Omental fat pad (tissue), 4 donors: ENCODE results near the gene STAB1. TPM values are rescaled to one million over a fixed set of nuclear protein-coding genes. Genes with fewer than 3 reads are reported as not detected.

Experiments
- ATAC-seq: fragments of 150-250 bp; one replicate; pipeline ENCODE4 v1.9.1; 2016; ENCODE audit warnings: mild to moderate bottlenecking, moderate library complexity; ENCODE audit not compliant: low FRiP score
- DNase-seq: peaks from one replicate; pipeline ENCODE4 v3.0.0-alpha.2; 2019; ENCODE audit warnings: low spot score
- total RNA-seq, 4 donors: library from RNA; depleted of rRNA; stranded (reverse); fragments of >200 nt; gene quantifications; one replicate each; pipeline ENCODE4 v1.1.0, GENCODE V29; 2016
- TF ChIP-seq, protein P1 (sequence below), 3 donors: fragments of 450-650 bp; IDR thresholded peaks; one replicate each; pipeline ENCODE4 v1.5.1; 2016 to 2017; ENCODE audit warnings: antibody characterized with exemption in 3 of 3, mild to moderate bottlenecking in 3 of 3, moderate library complexity in 2 of 3

STAB1 gene
- total RNA-seq, 4 donors from 2014 or later = 231 to 610 (median 304) TPM

DNA sequence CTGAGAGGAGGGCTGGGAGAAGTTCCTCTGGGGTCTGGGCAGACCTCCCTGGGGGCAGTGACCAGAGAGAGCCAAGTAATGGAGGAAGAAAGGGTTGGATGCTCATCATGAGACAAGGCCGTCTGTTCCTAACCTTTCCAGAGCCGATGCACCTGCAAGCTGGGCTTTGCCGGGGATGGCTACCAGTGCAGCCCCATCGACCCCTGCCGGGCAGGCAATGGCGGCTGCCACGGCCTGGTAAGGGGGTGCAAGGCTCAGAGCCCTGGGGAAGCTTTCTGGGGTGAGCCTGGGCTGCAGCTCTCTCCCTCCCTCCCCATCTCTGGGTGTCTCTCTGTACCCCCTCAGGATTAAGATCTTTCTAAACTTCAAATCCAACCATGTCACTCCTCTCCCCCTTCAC is 16.4 kb downstream of the STAB1 start:
- ATAC-seq (no peak), DNase-seq (no peak)
- TF ChIP-seq, protein P1, sequence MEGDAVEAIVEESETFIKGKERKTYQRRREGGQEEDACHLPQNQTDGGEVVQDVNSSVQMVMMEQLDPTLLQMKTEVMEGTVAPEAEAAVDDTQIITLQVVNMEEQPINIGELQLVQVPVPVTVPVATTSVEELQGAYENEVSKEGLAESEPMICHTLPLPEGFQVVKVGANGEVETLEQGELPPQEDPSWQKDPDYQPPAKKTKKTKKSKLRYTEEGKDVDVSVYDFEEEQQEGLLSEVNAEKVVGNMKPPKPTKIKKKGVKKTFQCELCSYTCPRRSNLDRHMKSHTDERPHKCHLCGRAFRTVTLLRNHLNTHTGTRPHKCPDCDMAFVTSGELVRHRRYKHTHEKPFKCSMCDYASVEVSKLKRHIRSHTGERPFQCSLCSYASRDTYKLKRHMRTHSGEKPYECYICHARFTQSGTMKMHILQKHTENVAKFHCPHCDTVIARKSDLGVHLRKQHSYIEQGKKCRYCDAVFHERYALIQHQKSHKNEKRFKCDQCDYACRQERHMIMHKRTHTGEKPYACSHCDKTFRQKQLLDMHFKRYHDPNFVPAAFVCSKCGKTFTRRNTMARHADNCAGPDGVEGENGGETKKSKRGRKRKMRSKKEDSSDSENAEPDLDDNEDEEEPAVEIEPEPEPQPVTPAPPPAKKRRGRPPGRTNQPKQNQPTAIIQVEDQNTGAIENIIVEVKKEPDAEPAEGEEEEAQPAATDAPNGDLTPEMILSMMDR (IDR thresholded peaks at IDR 0.05) = no peak

DNA sequence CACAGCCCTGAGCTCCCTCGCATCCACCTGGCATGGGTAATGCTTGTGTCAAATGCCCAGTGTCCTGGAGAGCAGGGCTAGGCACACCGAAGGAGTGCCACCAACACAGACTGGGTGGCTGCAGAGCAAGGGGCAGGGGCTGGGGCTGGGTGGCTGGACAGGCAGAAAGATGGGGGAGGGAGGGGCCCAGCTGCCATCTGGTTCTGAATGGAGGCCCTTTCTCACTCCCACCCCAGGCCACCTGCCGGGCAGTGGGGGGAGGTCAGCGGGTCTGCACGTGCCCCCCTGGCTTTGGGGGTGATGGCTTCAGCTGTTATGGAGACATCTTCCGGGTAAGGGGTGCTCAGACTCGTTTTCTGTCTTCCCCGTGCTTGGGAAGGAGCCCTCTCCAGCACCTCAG is 17.0 kb downstream of the STAB1 start:
- no peak for DNase-seq
- ATAC-seq = no peak
- TF ChIP-seq, protein P1 (IDR thresholded peaks at IDR 0.05) = no peak

DNA sequence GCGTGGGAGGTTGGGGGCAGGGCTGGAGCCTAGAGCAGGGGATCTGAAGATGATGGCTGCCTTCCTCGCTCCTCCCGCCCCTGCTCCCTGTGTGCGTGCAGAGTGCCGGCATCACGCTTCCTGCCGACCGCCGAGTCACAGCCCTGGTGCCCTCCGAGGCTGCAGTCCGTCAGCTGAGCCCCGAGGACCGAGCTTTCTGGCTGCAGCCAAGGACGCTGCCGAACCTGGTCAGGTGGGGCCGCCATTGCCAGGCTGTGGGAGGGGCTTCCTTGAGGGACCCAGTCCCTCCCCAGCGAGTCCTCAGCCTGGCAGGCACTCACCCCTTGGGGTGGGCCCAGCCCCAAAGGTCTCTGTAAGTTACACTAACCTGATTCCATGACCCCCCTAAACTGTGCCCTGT is 17.6 kb downstream of the STAB1 start:
- TF ChIP-seq, protein P1 (IDR thresholded peaks at IDR 0.05) = no peak
- no peak for ATAC-seq

DNA sequence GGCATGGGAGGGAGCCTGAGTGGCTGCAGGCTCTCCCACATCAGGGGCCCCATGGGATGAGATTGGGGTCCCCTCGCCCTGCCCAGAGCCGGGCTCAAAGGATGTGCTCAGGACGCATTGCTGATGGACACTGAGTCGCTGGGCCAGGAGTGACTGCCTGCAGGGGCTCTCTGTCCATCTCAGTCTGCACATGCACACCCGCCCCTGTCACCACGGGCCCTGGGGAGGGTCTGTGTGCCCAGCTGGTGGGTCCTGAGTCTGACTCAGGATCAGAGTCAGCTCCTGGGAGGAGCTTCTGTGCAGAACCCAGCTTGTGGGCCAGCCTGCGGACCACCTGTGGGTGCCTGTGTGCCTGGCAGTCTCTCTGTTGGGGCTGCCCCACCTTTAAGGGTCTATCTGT is 18.1 kb downstream of the STAB1 start:
- TF ChIP-seq, protein P1 (IDR thresholded peaks at IDR 0.05) = no peak
- ATAC-seq = no peak

More for the DNA sequence above, 17.6 kb downstream of the STAB1 start:
- no peak for DNase-seq

DNA sequence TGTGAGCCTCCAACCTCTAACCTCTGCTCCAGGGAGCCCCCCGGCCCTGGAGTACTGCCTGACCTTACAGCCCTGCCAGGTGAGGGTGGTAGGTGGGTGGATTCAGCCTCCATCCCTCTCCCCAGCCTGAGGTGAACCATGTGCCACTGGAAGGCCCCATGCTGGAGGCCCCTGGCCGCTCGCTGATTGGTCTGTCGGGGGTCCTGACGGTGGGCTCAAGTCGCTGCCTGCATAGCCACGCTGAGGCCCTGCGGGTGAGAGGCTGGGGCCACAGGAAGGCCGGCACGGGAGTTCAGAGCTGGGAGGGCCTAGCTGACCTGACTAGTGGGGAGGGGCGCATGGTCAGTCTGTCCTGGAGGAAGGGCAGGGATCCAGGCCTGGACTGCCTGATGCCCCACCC is 19.4 kb downstream of the STAB1 start:
- no peak for ATAC-seq
- no peak for DNase-seq
- TF ChIP-seq, protein P1 (IDR thresholded peaks at IDR 0.05) = no peak

More for the DNA sequence above, 18.1 kb downstream of the STAB1 start:
- no peak for DNase-seq

DNA sequence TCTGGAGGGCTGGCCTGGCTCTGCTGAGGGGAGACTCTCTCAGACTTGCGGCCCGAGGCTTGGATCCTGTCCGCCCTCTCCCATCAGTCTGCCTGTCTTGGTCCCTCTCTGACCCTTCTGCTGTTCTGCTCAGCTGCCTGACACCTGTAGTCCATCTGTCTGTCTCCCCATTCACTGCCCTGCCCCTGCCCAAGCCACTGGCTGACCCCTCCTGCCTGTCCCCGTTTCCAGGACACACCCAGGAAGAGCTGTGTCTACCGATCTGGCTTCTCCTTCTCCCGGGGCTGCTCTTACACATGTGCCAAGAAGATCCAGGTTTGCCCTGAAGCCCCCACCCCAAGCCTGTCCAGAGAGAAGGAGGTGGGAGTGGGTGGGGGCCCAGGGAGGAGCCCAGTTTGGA is 20.1 kb downstream of the STAB1 start:
- TF ChIP-seq, protein P1 (IDR thresholded peaks at IDR 0.05) = no peak
- ATAC-seq (no peak), DNase-seq (no peak)

DNA sequence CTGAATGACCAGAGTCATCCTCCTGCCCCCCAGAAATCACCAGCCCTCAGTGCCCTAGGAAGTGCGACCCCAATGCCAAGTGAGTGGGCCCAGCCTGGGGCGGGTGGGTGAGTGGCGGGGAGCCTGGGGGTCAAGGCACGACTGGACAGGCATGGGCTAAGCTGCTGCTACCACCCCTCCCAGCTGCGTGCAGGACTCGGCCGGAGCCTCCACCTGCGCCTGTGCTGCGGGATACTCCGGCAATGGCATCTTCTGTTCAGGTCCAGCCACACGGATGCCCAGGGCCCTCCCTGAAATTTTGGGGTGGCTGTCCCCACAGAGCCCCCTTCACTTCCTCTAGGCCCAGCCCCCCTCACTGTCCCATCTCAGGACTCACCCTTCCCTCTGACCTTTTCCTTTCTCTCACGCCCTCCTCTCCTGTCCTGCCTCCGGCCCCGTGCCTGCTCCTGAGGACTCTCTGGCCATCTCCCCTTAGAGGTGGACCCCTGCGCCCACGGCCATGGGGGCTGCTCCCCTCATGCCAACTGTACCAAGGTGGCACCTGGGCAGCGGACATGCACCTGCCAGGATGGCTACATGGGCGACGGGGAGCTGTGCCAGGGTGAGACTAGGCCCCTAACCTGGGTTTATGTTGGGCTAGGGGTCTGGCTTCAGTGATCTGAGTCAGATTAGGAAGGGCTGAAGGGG is 21.5 kb downstream of the STAB1 start:
- no peak for DNase-seq
- no peak for ATAC-seq
- TF ChIP-seq, protein P1 (IDR thresholded peaks at IDR 0.05) = no peak
